Breast epithelium (tissue), 3 donors: ENCODE data around the gene FADD.

ENCODE experiments used
- CTCF ChIP-seq, 3 donors: fragments of 450-650 bp; IDR thresholded peaks; one replicate each; pipeline ENCODE4 v1.5.1; 2016 to 2017; ENCODE audit warnings: antibody characterized with exemption in 3 of 3, mild to moderate bottlenecking in 3 of 3, moderate library complexity in 3 of 3
- POLR2A ChIP-seq: fragments of 450-650 bp; IDR thresholded peaks from one replicate; pipeline ENCODE4 v1.6.1; 2016; ENCODE audit warnings: antibody characterized with exemption, mild to moderate bottlenecking, moderate library complexity
- POLR2AphosphoS5 ChIP-seq, 3 donors: sonication (generic); formaldehyde crosslinking; IDR thresholded peaks; one replicate each; pipeline ENCODE4 v1.6.1; 2017; ENCODE audit warnings: antibody characterized with exemption in 3 of 3

GRCh38 chr11:70158757-70159389 is 44.2 kb upstream of the FADD start:
- TF ChIP-seq CTCF (IDR thresholded peaks at IDR 0.05) (no peak), POLR2AphosphoS5 (IDR thresholded peaks at IDR 0.05) (no peak), POLR2A (no peak)
